Measurements from ENCODE around the gene TSPAN9.

DNA sequence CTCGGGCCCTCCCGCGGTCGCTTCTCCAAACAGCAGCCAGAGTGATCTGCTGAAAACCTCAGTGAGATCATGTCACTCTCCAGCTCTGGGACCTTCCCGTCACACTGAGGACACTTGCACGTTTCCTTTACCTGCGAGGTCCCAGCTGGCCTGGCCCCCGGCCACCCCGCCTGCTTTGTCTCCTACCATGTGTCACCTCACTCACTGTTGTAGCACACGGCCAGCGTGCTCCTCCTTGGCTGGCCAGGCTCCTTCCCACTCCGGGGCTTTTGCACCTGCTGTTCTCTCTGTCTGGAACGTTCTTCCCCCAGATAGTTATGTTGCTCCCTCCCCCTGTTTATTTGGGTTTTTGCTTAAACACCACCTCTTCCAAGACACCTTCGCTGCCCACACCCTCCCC is 199.0 kb downstream of the TSPAN9 start:
- TF ChIP-seq, protein P1, sequence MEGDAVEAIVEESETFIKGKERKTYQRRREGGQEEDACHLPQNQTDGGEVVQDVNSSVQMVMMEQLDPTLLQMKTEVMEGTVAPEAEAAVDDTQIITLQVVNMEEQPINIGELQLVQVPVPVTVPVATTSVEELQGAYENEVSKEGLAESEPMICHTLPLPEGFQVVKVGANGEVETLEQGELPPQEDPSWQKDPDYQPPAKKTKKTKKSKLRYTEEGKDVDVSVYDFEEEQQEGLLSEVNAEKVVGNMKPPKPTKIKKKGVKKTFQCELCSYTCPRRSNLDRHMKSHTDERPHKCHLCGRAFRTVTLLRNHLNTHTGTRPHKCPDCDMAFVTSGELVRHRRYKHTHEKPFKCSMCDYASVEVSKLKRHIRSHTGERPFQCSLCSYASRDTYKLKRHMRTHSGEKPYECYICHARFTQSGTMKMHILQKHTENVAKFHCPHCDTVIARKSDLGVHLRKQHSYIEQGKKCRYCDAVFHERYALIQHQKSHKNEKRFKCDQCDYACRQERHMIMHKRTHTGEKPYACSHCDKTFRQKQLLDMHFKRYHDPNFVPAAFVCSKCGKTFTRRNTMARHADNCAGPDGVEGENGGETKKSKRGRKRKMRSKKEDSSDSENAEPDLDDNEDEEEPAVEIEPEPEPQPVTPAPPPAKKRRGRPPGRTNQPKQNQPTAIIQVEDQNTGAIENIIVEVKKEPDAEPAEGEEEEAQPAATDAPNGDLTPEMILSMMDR (IDR thresholded peaks at IDR 0.05), result no peak
- TF ChIP-seq POLR2A (IDR thresholded peaks at IDR 0.05), result no peak
- no peak for TF ChIP-seq EP300 (IDR thresholded peaks at IDR 0.05)

Data from tibial nerve (tissue), 4 donors.